Smooth muscle cell of the umbilical artery (primary cell): ENCODE data around the gene ETNK1. TPM values are rescaled to one million over a fixed set of nuclear protein-coding genes. Genes with fewer than 3 reads are reported as not detected.

Experiments used
- total RNA-seq: library from RNA; depleted of rRNA; stranded (reverse); fragments of >200 nt; gene quantifications from 2 replicates; pipeline ENCODE4 v1.2.3, GENCODE V29; 2014

The ETNK1 gene
- 33.9 and 46.1 TPM in 2 replicates for total RNA-seq

GRCh38 chr12:22624870-22625761 is at the start of gene ETNK1:
Gene ETNK1, plus strand, starts transcription at chr12:22625171. Its CDS starts 260 bp downstream, at chr12:22625431.

Other genes starting within 250 kb of the ETNK1 start
- gene C2CD5, start 80.6 kb upstream of the ETNK1 start, total RNA-seq, result 17.2 and 24.8 TPM in 2 replicates